PC-3 (cell line): ENCODE measurements around the gene RBM33. TPM values are rescaled to one million over a fixed set of nuclear protein-coding genes. Genes with fewer than 3 reads are reported as not detected.

Source experiments
- ATAC-seq: fragments of 200-7000 bp; cut with Tn5 transposase; 2 replicates; pipeline ENCODE4 v1.9.1; 2020; ENCODE audit warnings: mild to moderate bottlenecking, moderate library complexity
- BruUV-seq: library from RNA; stranded (reverse); fragments of 400-500 nt; replicated peaks from 2 replicates; lab custom pipeline; 2021; lab: Mats Ljungman, UMichigan
- CTCF ChIA-PET: fragments of 300-600 bp; sonication (Branson Sonifier 250); formaldehyde crosslinking; loops from one replicate; lab custom pipeline; 2022; ENCODE audit warnings: antibody characterized with exemption; lab: Charles Lee
- POLR2A ChIA-PET: fragments of 300-600 bp; sonication (Branson Sonifier 250); formaldehyde crosslinking; loops from one replicate; lab custom pipeline; 2022; ENCODE audit warnings: antibody characterized with exemption; ENCODE audit not compliant: unreplicated experiment; lab: Charles Lee
- DNase-seq: peaks from one replicate; pipeline ENCODE4 v3.0.0-alpha.2; 2015
- H2AFZ ChIP-seq: fragments of 300-600 bp; sonication (generic); 2 replicates; pipeline ENCODE4 v1.6.0; 2016; ENCODE audit warnings: antibody characterized with exemption, low read length
- H3F3A ChIP-seq: fragments of 300-600 bp; sonication (generic); one replicate; pipeline ENCODE4 v1.6.0; 2017; ENCODE audit warnings: antibody characterized with exemption, low read length, control low read depth, mild to moderate bottlenecking; ENCODE audit not compliant: unreplicated experiment
- H3K27ac ChIP-seq: fragments of 300-600 bp; sonication (generic); 2 replicates; pipeline ENCODE4 v1.5.1; 2016; ENCODE audit warnings: mild to moderate bottlenecking, low read length
- H3K27me3 ChIP-seq: fragments of 300-600 bp; sonication (generic); 2 replicates; pipeline ENCODE4 v1.6.1; 2016; ENCODE audit warnings: low read length, mixed read lengths
- H3K36me3 ChIP-seq: fragments of 300-600 bp; sonication (generic); 2 replicates; pipeline ENCODE4 v1.6.1; 2016; ENCODE audit warnings: low read depth, mixed run types, low read length, mixed read lengths
- H3K4me1 ChIP-seq: fragments of 300-600 bp; sonication (generic); 2 replicates; pipeline ENCODE4 v1.5.1; 2016; ENCODE audit warnings: low read length; ENCODE audit not compliant: insufficient read depth
- H3K4me2 ChIP-seq: fragments of 300-600 bp; sonication (generic); 2 replicates; pipeline ENCODE4 v1.6.0; 2016; ENCODE audit warnings: low read length
- H3K4me3 ChIP-seq: fragments of 300-600 bp; sonication (generic); 2 replicates; pipeline ENCODE4 v1.5.1; 2016; ENCODE audit warnings: mild to moderate bottlenecking, low read length, mixed read lengths
- H3K79me2 ChIP-seq: fragments of 300-600 bp; sonication (generic); 2 replicates; pipeline ENCODE4 v1.6.1; 2017; ENCODE audit warnings: low read length, mixed read lengths
- H3K9ac ChIP-seq: fragments of 300-600 bp; sonication (generic); 2 replicates; pipeline ENCODE4 v1.6.0; 2016; ENCODE audit warnings: mild to moderate bottlenecking, low read length
- H3K9me2 ChIP-seq: fragments of 300-600 bp; sonication (generic); replicated peaks from 2 replicates; pipeline ENCODE4 v1.6.1; 2016; ENCODE audit warnings: mixed run types, low read length, mixed read lengths
- H3K9me3 ChIP-seq: fragments of 300-600 bp; sonication (generic); 2 replicates; pipeline ENCODE4 v1.6.1; 2016; ENCODE audit warnings: low read length, mixed read lengths
- H4K20me1 ChIP-seq: fragments of 300-600 bp; sonication (generic); 2 replicates; pipeline ENCODE4 v1.6.1; 2016; ENCODE audit warnings: low read length, mixed read lengths
- EZH2 ChIP-seq: fragments of 300-600 bp; sonication (generic); IDR thresholded peaks from one replicate; pipeline ENCODE4 v1.6.1; 2017; ENCODE audit warnings: antibody characterized with exemption, mild to moderate bottlenecking, low read length; ENCODE audit not compliant: unreplicated experiment
- EZH2phosphoT487 ChIP-seq: fragments of 300-600 bp; sonication (generic); IDR thresholded peaks from 2 replicates; pipeline ENCODE4 v1.6.1; 2018; ENCODE audit warnings: mild to moderate bottlenecking, antibody characterized with exemption, low read length, borderline replicate concordance
- intact Hi-C: fragments of 100-400 bp; cut with micrococcal nuclease; formaldehyde crosslinking; loops from 2 replicates; pipeline ENCODE4 v1.9.0; 2023
- total RNA-seq: library from RNA; depleted of rRNA; stranded (reverse); fragments of >200 nt; gene quantifications from 2 replicates; pipeline ENCODE4 v1.2.3, GENCODE V29; 2014
- TF ChIP-seq, protein P1 (sequence below): fragments of 300-600 bp; sonication (generic); conservative IDR thresholded peaks from 2 replicates; pipeline ENCODE4 v1.5.1; 2017; ENCODE audit warnings: antibody characterized with exemption, low read depth, mild to moderate bottlenecking, low read length

The RBM33 gene
- total RNA-seq, 1 experiment from 2014 or later = 25.3 TPM

DNA sequence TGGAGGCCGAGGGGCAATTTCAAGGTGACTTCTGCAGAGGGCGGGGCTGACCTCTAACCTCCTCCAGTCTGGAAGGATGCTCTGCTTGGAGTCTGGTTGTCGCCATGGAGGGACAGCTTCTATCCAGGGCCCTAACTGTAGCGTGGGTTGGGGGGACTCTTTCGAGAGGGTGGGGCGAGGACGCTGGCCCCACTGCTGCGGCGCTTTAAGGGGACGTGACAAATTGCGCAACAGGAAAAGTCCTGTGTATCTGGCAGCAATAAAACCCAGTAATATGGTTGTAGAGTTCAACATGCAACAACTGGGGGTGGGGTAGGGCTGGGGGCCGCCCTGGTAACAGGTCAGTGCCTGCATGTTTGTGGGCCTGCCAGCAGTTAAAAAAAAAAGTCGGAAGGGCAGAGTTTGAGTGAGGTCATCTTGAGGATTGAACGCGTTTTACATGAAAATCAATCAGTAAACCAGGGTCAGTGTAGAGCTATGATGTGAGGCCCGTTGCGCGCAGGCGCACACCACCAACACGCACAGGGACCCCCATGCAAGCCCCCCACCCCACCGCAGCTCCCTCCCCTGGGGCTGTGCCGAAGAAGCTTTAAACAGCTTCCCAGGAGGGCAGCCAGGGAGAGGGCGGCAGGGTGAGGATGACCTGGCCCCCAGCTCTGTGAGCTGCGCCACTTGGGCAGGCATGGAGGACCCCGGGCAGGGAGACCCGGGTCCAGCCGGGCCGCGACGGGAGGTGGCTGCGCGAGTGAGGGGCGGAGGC lies 163.5 kb downstream of the RBM33 start:
- peak overlapping the region; percentile 77 for H2AFZ ChIP-seq
- no peak overlapping the region for H3K9ac ChIP-seq
- peaks cover 27% of the 10 kb centered on the region for H3K4me1 ChIP-seq
- H3K79me2 ChIP-seq = no peaks in the 10 kb centered on the region
- no peaks in the 10 kb centered on the region for H3K36me3 ChIP-seq
- H3K27me3 ChIP-seq = peaks cover 48% of the 10 kb centered on the region
- ChIA-PET CTCF (interaction anchor here (0.7 to 1.0 kb wide), 2 partner anchors 154 to 257 kb away, joined by 3 read pairs; no protein-coding TSS in a partner anchor), POLR2A (no interaction called here)
- no peaks in the 10 kb centered on the region for H4K20me1 ChIP-seq
- TF ChIP-seq EZH2 (no peak), EZH2phosphoT487 (no peak)
- TF ChIP-seq, protein P1, sequence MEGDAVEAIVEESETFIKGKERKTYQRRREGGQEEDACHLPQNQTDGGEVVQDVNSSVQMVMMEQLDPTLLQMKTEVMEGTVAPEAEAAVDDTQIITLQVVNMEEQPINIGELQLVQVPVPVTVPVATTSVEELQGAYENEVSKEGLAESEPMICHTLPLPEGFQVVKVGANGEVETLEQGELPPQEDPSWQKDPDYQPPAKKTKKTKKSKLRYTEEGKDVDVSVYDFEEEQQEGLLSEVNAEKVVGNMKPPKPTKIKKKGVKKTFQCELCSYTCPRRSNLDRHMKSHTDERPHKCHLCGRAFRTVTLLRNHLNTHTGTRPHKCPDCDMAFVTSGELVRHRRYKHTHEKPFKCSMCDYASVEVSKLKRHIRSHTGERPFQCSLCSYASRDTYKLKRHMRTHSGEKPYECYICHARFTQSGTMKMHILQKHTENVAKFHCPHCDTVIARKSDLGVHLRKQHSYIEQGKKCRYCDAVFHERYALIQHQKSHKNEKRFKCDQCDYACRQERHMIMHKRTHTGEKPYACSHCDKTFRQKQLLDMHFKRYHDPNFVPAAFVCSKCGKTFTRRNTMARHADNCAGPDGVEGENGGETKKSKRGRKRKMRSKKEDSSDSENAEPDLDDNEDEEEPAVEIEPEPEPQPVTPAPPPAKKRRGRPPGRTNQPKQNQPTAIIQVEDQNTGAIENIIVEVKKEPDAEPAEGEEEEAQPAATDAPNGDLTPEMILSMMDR = no peak
- H3K9me2 ChIP-seq = no peaks in the 10 kb centered on the region
- H3K4me3 ChIP-seq = peak overlapping the region; percentile 65
- H3F3A ChIP-seq = no peaks in the 10 kb centered on the region
- H3K27ac ChIP-seq = no peak overlapping the region
- no TSS peak for BruUV-seq
- no peaks in the 10 kb centered on the region for H3K9me3 ChIP-seq
- intact Hi-C loops = no loop called here
- DNase-seq (no peak), ATAC-seq (no peak)
- peak overlapping the region; percentile 92 for H3K4me2 ChIP-seq

DNA sequence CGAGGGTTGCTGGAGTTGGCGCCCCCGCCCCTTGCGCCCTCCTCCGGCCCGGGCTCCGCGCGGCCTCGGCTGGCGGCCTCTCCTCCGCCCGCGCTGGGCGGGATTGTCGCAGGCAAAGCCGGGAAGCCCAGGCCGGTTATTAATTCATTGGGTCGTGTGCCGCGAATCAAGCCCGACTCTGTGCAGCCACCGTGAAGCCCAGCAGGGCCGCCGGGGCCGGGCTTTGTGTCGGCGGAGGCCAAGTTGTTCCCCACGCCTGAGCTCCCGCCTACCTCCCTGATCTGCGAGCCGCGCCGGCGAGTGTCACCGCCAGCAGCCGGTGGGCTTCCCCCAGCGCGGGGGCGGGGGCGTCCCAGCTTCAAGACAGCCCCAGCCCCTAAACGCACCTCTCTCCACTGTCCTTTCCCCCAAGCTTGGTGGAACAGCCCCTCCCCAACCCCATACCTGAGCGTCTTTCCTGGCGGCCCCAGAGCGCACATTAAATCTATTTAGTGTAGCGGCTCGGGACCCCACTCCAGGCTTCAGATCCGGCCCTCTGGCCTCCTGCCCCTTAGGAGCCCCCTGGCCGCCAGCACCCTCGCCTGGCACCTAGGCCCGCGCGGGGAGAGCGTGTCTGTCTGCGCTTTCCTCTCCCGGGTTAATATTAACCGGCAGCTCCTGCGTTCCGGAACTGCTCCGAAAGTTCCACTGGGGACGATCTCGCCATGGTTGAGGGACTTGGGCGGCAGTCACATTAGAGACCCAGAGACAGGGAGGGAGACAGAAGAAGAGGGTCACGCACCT lies 164.3 kb downstream of the RBM33 start:
- no peak for ATAC-seq
- Histone ChIP-seq H3K27me3 (peaks cover 52% of the 10 kb centered on the region), H3K9me3 (no peaks in the 10 kb centered on the region), H2AFZ (peak overlapping the region; percentile 77), H3K4me1 (peaks cover 27% of the 10 kb centered on the region), H3K4me2 (peak overlapping the region; percentile 92), H3K9ac (no peak overlapping the region), H3K36me3 (no peaks in the 10 kb centered on the region), H3K27ac (no peak overlapping the region), H3K4me3 (peak overlapping the region; percentile 65), H4K20me1 (no peaks in the 10 kb centered on the region), H3K79me2 (no peaks in the 10 kb centered on the region), H3F3A (no peaks in the 10 kb centered on the region), H3K9me2 (no peaks in the 10 kb centered on the region)
- BruUV-seq = no TSS peak
- peak; percentile 14 for DNase-seq
- ChIA-PET CTCF (interaction anchor here (1.0 kb wide), 1 partner anchor 154 kb away, joined by 3 read pairs; no protein-coding TSS in a partner anchor), POLR2A (no interaction called here)
- intact Hi-C loops = no loop called here
- TF ChIP-seq EZH2phosphoT487 (peak; percentile 71; the same call in 1 of the 2 replicates), EZH2 (no peak)
- TF ChIP-seq, protein P1 = no peak
